Ovary (tissue), 3 donors: ENCODE data around the gene PCDH15.

ENCODE experiments used
- POLR2A ChIP-seq: fragments of 450-650 bp; IDR thresholded peaks from one replicate; pipeline ENCODE4 v1.6.1; 2017; ENCODE audit warnings: antibody characterized with exemption, mild to moderate bottlenecking, moderate library complexity
- TF ChIP-seq, protein P1 (sequence below), 3 donors: fragments of 450-650 bp in 2 of 3; fragments of 200-600 bp in 1 of 3; IDR thresholded peaks; one replicate each; pipeline versions ENCODE4 v1.5.1 to v1.8.0; 2016 to 2022; ENCODE audit warnings: antibody characterized with exemption in 3 of 3, mild to moderate bottlenecking in 1 of 3
- donor health status: DM: no; HTN: no; CAD: no.

DNA sequence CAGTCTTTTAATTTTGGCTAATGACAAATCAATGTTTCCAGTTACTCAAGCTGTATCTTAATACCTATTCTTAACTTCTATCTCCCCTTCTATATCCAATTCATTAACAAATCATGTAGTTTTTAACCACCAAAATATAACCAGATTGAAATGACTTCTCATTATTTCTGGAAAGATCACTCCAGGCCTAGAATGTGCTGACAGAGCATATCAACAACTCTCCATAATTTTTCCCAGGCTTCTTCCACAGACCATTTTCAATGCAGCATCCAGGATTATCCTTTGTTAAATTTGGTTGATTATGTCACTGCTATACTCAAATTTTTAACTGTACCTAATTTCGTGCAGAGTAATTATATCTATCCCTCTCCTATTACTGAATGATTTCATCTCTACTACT lies 704.1 kb downstream of the PCDH15 start:
- TF ChIP-seq POLR2A, result no peak
- TF ChIP-seq, protein P1, sequence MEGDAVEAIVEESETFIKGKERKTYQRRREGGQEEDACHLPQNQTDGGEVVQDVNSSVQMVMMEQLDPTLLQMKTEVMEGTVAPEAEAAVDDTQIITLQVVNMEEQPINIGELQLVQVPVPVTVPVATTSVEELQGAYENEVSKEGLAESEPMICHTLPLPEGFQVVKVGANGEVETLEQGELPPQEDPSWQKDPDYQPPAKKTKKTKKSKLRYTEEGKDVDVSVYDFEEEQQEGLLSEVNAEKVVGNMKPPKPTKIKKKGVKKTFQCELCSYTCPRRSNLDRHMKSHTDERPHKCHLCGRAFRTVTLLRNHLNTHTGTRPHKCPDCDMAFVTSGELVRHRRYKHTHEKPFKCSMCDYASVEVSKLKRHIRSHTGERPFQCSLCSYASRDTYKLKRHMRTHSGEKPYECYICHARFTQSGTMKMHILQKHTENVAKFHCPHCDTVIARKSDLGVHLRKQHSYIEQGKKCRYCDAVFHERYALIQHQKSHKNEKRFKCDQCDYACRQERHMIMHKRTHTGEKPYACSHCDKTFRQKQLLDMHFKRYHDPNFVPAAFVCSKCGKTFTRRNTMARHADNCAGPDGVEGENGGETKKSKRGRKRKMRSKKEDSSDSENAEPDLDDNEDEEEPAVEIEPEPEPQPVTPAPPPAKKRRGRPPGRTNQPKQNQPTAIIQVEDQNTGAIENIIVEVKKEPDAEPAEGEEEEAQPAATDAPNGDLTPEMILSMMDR (IDR thresholded peaks at IDR 0.05), result no peak
